Ovary (tissue), 3 donors: ENCODE results near the gene PRKG2.

Experiments used
- CTCF ChIP-seq, 3 donors: fragments of 450-650 bp in 2 of 3; fragments of 200-600 bp in 1 of 3; IDR thresholded peaks; one replicate each; pipeline versions ENCODE4 v1.5.1 to v1.8.0; 2016 to 2022; ENCODE audit warnings: antibody characterized with exemption in 3 of 3, mild to moderate bottlenecking in 1 of 3
- EP300 ChIP-seq: sonication (generic); formaldehyde crosslinking; IDR thresholded peaks from one replicate; pipeline ENCODE4 v1.6.1; 2017; ENCODE audit warnings: antibody characterized with exemption
- POLR2A ChIP-seq: fragments of 450-650 bp; IDR thresholded peaks from one replicate; pipeline ENCODE4 v1.6.1; 2017; ENCODE audit warnings: antibody characterized with exemption, mild to moderate bottlenecking, moderate library complexity
- donor health status: DM: no; HTN: no; CAD: no.

GRCh38 chr4:81217779-81218178, 2.8 kb upstream of the PRKG2 start:
- TF ChIP-seq CTCF (IDR thresholded peaks at IDR 0.05), result no peak
- TF ChIP-seq POLR2A, result no peak
- no peak for TF ChIP-seq EP300
